GM12878 (cell line): ENCODE results near the gene PTPN13. TPM values are rescaled to one million over a fixed set of nuclear protein-coding genes. Genes with fewer than 3 reads are reported as not detected.

Experiments
- ATAC-seq: fragments of 200-7000 bp; cut with Tn5 transposase; 3 replicates; pipeline ENCODE4 v1.9.1; 2020; ENCODE audit warnings: mild to moderate bottlenecking, moderate library complexity
- BruUV-seq: library from RNA; stranded (reverse); fragments of 400-500 nt; replicated peaks from 2 replicates; lab custom pipeline; 2021; lab: Mats Ljungman, UMichigan
- CTCF ChIA-PET: fragments of 300-600 bp; sonication (Branson Sonifier 250); formaldehyde crosslinking; extraction: SDS; loops from one replicate; lab custom pipeline; 2021; ENCODE audit warnings: inconsistent platforms; lab: Yijun Ruan, JAX
- POLR2A ChIA-PET: fragments of 350-600 bp; formaldehyde crosslinking; extraction: SDS; loops from one replicate; lab custom pipeline; 2021; ENCODE audit warnings: inconsistent platforms; lab: Charles Lee
- RAD21 ChIA-PET: fragments of 300-600 bp; sonication (Branson Sonifier 250); formaldehyde crosslinking; loops from one replicate; lab custom pipeline; 2023; ENCODE audit warnings: antibody characterized with exemption; ENCODE audit not compliant: unreplicated experiment; lab: Charles Lee
- SMC1A ChIA-PET: fragments of 300-600 bp; sonication (Branson Sonifier 250); formaldehyde crosslinking; loops from one replicate; lab custom pipeline; 2023; ENCODE audit not compliant: unreplicated experiment, uncharacterized antibody; lab: Charles Lee
- DNase-seq: peaks from one replicate; pipeline ENCODE4 v3.0.0-alpha.2; 2011; ENCODE audit warnings: low read depth, low spot score
- FAIRE-seq: peaks from 3 replicates; lab custom pipeline; 2011; peaks lifted over from hg19 to GRCh38; lab: Jason Lieb, UNC
- H2AFZ ChIP-seq: 2 replicates; pipeline ENCODE4 v1.6.0; 2011; ENCODE audit warnings: low read depth, low read length, control low read depth; ENCODE audit not compliant: control insufficient read depth
- H3K27ac ChIP-seq: 2 replicates; pipeline ENCODE4 v1.5.1; 2011; ENCODE audit warnings: control low read depth; ENCODE audit not compliant: control insufficient read depth, insufficient read depth
- H3K27me3 ChIP-seq, 2 experiments: replicated peaks in 1 of 2; 2 replicates each; pipeline versions ENCODE4 v1.6.0 to v1.6.1; 2011; ENCODE audit warnings: low read length in 1 of 2; ENCODE audit not compliant: control insufficient read depth in 2 of 2, insufficient read depth in 2 of 2
- H3K36me3 ChIP-seq, 2 experiments: 2 replicates each; pipeline ENCODE4 v1.5.1; 2011; ENCODE audit warnings: low read length in 1 of 2; ENCODE audit not compliant: control insufficient read depth in 2 of 2, insufficient read depth in 2 of 2
- H3K4me1 ChIP-seq: 2 replicates; pipeline ENCODE4 v1.6.1; 2011; ENCODE audit warnings: mild to moderate bottlenecking, low read length, moderate library complexity, mixed read lengths; ENCODE audit not compliant: control insufficient read depth, insufficient read depth
- H3K4me2 ChIP-seq: 2 replicates; pipeline ENCODE4 v1.6.0; 2011; ENCODE audit warnings: control low read depth; ENCODE audit not compliant: control insufficient read depth, insufficient read depth
- H3K4me3 ChIP-seq: fragments of 200-600 bp; sonication (generic); 2 replicates; pipeline ENCODE4 v1.5.1; 2016
- H3K79me2 ChIP-seq: 2 replicates; pipeline ENCODE4 v1.6.0; 2011; ENCODE audit warnings: low read length; ENCODE audit not compliant: control insufficient read depth, insufficient read depth
- H3K9ac ChIP-seq: 2 replicates; pipeline ENCODE4 v1.8.0; 2011; ENCODE audit warnings: low read length, control low read depth, mixed read lengths; ENCODE audit not compliant: control insufficient read depth, insufficient read depth
- H3K9me3 ChIP-seq: replicated peaks from 3 replicates; pipeline ENCODE4 v1.5.1; 2011; ENCODE audit warnings: mild to moderate bottlenecking, low read length; ENCODE audit not compliant: control insufficient read depth, insufficient read depth
- H4K20me1 ChIP-seq: 2 replicates; pipeline ENCODE4 v1.6.0; 2011; ENCODE audit not compliant: control insufficient read depth, insufficient read depth
- BMI1 ChIP-seq: fragments of 450-650 bp; IDR thresholded peaks from 2 replicates; pipeline ENCODE4 v1.6.1; 2016; ENCODE audit warnings: mild to moderate bottlenecking, moderate library complexity, borderline replicate concordance
- EED ChIP-seq: sonication (generic); IDR thresholded peaks from 2 replicates; pipeline ENCODE4 v1.6.1; 2016; ENCODE audit warnings: antibody characterized with exemption, low read depth
- IKZF1 ChIP-seq: fragments of 450-650 bp; conservative IDR thresholded peaks from 2 replicates; pipeline ENCODE4 v1.6.1; 2017; ENCODE audit warnings: antibody characterized with exemption, mild to moderate bottlenecking
- MYB ChIP-seq: fragments of 150-350 bp; IDR thresholded peaks from 2 replicates; pipeline ENCODE4 v1.6.1; 2014; ENCODE audit warnings: mild to moderate bottlenecking, low read depth, low read length, borderline replicate concordance
- WGBS: methylation state at CpG from one replicate; pipeline ENCODE4 v1.1.6; 2016; ENCODE audit warnings: low lambda C conversion rate; ENCODE audit not compliant: insufficient replicate concordance, insufficient coverage; ENCODE audit errors: missing lambda C conversion rate; 5-methylcytosine and 5-hydroxymethylcytosine counted together
- in situ Hi-C: fragments of 300-500 bp; cut with MboI; formaldehyde crosslinking; loops from 9 replicates; pipeline ENCODE4 v1.14.3; 2018; ENCODE audit warnings: mixed read lengths
- intact Hi-C: fragments of 100-400 bp; cut with micrococcal nuclease; formaldehyde crosslinking; loops from one replicate; pipeline ENCODE4 v1.14.2; 2022; ENCODE audit not compliant: unreplicated experiment
- polyA plus RNA-seq, 11 experiments: library from polyadenylated mRNA; depleted of rRNA in 4 of 11; unstranded in 6 of 11; stranded (reverse) in 5 of 11; fragments of >200 nt; fragmentation: Nextera tagmentation in 4 of 11; fragmentation: Illumina TruSeq in 1 of 11; extraction: Ambion mirVana in 4 of 11; extraction: Trizol in 1 of 11; gene quantifications; 1 replicate in 1 of 11; 2 replicates in 10 of 11; pipeline versions ENCODE4 v1.2.1 to v1.2.3, GENCODE V29; 2011 to 2016; ENCODE audit warnings: inconsistent platforms in 2 of 11, missing spikeins in 2 of 11, low read depth in 1 of 11
- total RNA-seq, 4 experiments: library from RNA; depleted of rRNA in 3 of 4; stranded (reverse); fragments of >200 nt in 3 of 4; fragmentation: Illumina TruSeq in 1 of 4; extraction: Trizol in 1 of 4; gene quantifications; 2 replicates each; pipeline versions ENCODE4 v1.2.1 to v1.2.3, GENCODE V29; 2013 to 2021
- TF ChIP-seq, protein P1 (sequence below): fragments of 450-650 bp; IDR thresholded peaks from 2 replicates; pipeline ENCODE4 v1.6.1; 2017; ENCODE audit warnings: low read depth, mild to moderate bottlenecking, moderate library complexity
- TF ChIP-seq, protein P2 (sequence below), 3 experiments: IDR thresholded peaks in 2 of 3; conservative IDR thresholded peaks in 1 of 3; 2 replicates each; pipeline ENCODE4 v1.5.1; 2011; ENCODE audit warnings: low read depth in 3 of 3, low read length in 3 of 3, mild to moderate bottlenecking in 3 of 3, control low read depth in 2 of 3, moderate library complexity in 2 of 3, inconsistent platforms in 1 of 3, mixed read lengths in 1 of 3; ENCODE audit not compliant: control insufficient read depth in 2 of 3, insufficient read depth in 1 of 3; ENCODE audit errors: extremely low read depth in 1 of 3
- TF ChIP-seq, protein P3 (sequence below): fragments of 450-650 bp; IDR thresholded peaks from 2 replicates; pipeline ENCODE4 v1.6.1; 2016; ENCODE audit warnings: mild to moderate bottlenecking
- TF ChIP-seq, protein P4 (sequence below): IDR thresholded peaks from 2 replicates; pipeline ENCODE4 v1.6.1; 2011; ENCODE audit warnings: mild to moderate bottlenecking, low read depth, low read length, moderate library complexity; ENCODE audit not compliant: insufficient replicate concordance

Gene PTPN13
- total and polyA plus RNA-seq, 10 of the 15 experiments (the other 5 are each of a cell fraction or from before 2014, with no cell fraction given) = 8.5 to 69.4 (median 33.9) TPM

DNA sequence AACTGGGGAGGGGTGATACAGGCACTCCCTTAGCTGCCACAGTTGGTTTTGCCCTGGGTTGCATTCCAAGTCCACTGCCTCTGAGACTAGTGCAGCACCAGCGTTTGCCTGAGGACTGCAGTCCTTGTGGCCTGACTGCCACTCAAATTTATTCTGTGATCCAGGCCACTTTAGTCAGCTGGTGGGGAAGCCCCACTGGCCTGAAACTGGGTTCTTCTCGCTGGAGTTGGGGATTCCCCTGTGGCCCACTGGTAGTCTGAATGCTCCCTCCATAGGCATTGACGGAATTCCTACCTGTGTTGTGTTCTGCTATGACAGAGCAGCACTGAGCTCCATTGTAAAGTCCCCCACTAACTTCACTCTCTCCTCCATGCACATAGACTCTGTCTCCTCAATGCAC is 63.8 kb downstream of the PTPN13 start:
- Histone ChIP-seq H3K27me3 (no peaks in the 10 kb centered on the region), H3K9ac (no peak overlapping the region), H3K9me3 (peaks cover 1% of the 10 kb centered on the region; the same call in 1 of the 3 replicates), H3K4me1 (peaks cover 3% of the 10 kb centered on the region; the same call in 1 of the 2 replicates), H3K4me2 (0 out of 2 replicates have a peak overlapping the region, but pooled peaks have one; percentile 3), H3K79me2 (no peaks in the 10 kb centered on the region), H3K4me3 (no peak overlapping the region), H2AFZ (no peak overlapping the region), H4K20me1 (no peaks in the 10 kb centered on the region), H3K36me3 (no peaks in the 10 kb centered on the region), H3K27ac (no peak overlapping the region)
- peak; percentile 11 for DNase-seq
- ChIA-PET CTCF (interaction anchor here (1.0 to 2.2 kb wide), 9 partner anchors 15 to 159 kb away, joined by 3 to 10 read pairs (median 4); no protein-coding TSS in a partner anchor), POLR2A (interaction anchor here (1.2 to 1.6 kb wide), 2 partner anchors 33 to 86 kb away, joined by 4 read pairs; no protein-coding TSS in a partner anchor), SMC1A (interaction anchor here (0.8 to 2.2 kb wide), 13 partner anchors 9 to 163 kb away, joined by 3 to 12 read pairs (median 4); no protein-coding TSS in a partner anchor), RAD21 (interaction anchor here (1.0 to 2.3 kb wide), 10 partner anchors 15 to 159 kb away, joined by 3 to 12 read pairs (median 6); partner anchors contain the start of gene PTPN13)
- 11% methylated on average over 3 of the region's 3 CpGs for WGBS
- no peak for FAIRE-seq
- no peak for TF ChIP-seq BMI1
- TF ChIP-seq MYB = no peak
- peak; percentile 47 for TF ChIP-seq IKZF1
- peak; percentile 85 for TF ChIP-seq EED
- TF ChIP-seq, protein P1, sequence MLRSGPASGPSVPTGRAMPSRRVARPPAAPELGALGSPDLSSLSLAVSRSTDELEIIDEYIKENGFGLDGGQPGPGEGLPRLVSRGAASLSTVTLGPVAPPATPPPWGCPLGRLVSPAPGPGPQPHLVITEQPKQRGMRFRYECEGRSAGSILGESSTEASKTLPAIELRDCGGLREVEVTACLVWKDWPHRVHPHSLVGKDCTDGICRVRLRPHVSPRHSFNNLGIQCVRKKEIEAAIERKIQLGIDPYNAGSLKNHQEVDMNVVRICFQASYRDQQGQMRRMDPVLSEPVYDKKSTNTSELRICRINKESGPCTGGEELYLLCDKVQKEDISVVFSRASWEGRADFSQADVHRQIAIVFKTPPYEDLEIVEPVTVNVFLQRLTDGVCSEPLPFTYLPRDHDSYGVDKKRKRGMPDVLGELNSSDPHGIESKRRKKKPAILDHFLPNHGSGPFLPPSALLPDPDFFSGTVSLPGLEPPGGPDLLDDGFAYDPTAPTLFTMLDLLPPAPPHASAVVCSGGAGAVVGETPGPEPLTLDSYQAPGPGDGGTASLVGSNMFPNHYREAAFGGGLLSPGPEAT = peak; percentile 35; the same call in 1 of the 2 replicates
- TF ChIP-seq, protein P2, sequence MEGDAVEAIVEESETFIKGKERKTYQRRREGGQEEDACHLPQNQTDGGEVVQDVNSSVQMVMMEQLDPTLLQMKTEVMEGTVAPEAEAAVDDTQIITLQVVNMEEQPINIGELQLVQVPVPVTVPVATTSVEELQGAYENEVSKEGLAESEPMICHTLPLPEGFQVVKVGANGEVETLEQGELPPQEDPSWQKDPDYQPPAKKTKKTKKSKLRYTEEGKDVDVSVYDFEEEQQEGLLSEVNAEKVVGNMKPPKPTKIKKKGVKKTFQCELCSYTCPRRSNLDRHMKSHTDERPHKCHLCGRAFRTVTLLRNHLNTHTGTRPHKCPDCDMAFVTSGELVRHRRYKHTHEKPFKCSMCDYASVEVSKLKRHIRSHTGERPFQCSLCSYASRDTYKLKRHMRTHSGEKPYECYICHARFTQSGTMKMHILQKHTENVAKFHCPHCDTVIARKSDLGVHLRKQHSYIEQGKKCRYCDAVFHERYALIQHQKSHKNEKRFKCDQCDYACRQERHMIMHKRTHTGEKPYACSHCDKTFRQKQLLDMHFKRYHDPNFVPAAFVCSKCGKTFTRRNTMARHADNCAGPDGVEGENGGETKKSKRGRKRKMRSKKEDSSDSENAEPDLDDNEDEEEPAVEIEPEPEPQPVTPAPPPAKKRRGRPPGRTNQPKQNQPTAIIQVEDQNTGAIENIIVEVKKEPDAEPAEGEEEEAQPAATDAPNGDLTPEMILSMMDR (IDR thresholded peaks at IDR 0.05 in 2 of 3, conservative IDR thresholded peaks at IDR 0.05 in 1 of 3; ENCODE audit: control insufficient read depth in 2 of 3, extremely low read depth in 1 of 3, insufficient read depth in 1 of 3, low read depth in 3 of 3, low read length in 3 of 3) = peak in 1 of 3 experiments; percentile 24; a peak in 1 of 6 replicates
- TF ChIP-seq, protein P3, sequence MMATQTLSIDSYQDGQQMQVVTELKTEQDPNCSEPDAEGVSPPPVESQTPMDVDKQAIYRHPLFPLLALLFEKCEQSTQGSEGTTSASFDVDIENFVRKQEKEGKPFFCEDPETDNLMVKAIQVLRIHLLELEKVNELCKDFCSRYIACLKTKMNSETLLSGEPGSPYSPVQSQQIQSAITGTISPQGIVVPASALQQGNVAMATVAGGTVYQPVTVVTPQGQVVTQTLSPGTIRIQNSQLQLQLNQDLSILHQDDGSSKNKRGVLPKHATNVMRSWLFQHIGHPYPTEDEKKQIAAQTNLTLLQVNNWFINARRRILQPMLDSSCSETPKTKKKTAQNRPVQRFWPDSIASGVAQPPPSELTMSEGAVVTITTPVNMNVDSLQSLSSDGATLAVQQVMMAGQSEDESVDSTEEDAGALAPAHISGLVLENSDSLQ = peak; percentile 86
- TF ChIP-seq, protein P4, sequence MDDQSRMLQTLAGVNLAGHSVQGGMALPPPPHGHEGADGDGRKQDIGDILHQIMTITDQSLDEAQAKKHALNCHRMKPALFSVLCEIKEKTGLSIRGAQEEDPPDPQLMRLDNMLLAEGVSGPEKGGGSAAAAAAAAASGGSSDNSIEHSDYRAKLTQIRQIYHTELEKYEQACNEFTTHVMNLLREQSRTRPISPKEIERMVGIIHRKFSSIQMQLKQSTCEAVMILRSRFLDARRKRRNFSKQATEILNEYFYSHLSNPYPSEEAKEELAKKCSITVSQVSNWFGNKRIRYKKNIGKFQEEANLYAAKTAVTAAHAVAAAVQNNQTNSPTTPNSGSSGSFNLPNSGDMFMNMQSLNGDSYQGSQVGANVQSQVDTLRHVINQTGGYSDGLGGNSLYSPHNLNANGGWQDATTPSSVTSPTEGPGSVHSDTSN = peak; percentile 76
- intact Hi-C loops (no loop called here), in situ Hi-C loops (no loop called here)
- BruUV-seq = no TSS peak
- ATAC-seq = peak; percentile 92
